GM21723 (cell line): Measurements from ENCODE around the gene SUGCT.
"Not testable (repeated sequence)": the region's sequence is repeated elsewhere in the genome, so short reads cannot be mapped to it uniquely, and the experiment has no call there.

Experiments
- ATAC-seq: cut with Tn5 transposase; IDR thresholded peaks from one replicate; pipeline ENCODE4 v1.9.1; 2021; ENCODE audit warnings: mild to moderate bottlenecking, moderate library complexity; ENCODE audit not compliant: unreplicated experiment

SUGCT gene

DNA sequence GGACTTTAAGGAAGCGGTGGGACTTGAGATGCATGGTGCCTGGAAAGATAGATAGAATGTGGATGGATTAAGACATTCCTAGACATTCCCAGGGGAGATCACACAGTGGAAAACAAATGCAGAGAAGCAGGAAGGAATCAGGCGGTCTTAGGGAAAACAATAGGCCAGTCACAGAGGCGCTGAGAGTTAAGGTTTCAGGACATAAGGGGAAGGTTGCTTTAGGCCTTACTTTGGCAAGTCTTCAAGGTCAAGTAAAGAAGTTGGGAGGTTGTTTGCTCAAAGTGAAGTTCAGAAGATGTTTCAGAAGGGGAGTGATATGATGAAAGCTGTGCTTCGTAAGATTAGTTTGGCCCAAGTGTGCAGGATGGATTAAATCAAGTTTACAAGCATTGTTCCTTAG, 109.4 kb downstream of the SUGCT start:
- ATAC-seq: no peak

DNA sequence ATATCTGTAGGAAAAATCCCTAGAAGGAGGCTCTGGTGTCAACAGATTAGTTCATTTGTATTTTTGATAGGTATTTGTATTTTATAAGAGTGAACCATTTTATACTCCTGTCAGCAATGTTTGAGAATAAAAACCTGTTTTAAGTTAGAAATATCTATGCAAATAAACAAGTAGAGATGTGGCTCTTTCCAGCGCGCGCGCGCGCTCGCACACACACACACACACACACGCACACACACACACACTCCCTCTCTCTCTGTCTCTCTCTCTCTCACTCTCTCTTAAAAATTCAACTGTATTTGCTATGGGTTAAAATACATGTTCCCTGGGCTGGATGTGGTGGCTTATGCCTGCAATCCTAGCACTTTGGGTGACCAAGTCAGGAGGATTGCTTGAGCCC, 113.9 kb downstream of the SUGCT start:
- ATAC-seq: no peak

DNA sequence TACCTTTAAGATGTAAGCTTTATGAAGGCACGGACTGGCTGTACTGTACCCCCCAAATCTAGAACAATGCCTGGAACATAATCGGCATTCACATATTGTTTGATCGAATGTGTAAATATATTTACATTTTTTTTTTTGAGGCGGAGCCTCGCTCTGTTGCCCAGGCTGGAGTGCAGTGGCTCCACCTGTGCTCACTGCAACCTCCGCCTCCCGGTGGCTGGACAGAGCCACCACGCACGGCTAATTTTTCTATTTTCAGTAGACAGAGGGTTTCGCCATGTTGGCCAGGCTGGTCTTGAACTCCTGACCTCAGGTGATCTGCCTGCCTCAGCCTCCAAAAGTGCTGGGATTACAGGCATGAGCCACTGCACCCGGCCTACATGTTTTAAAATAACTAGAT, 118.6 kb downstream of the SUGCT start:
- not testable (repeated sequence) for ATAC-seq

DNA sequence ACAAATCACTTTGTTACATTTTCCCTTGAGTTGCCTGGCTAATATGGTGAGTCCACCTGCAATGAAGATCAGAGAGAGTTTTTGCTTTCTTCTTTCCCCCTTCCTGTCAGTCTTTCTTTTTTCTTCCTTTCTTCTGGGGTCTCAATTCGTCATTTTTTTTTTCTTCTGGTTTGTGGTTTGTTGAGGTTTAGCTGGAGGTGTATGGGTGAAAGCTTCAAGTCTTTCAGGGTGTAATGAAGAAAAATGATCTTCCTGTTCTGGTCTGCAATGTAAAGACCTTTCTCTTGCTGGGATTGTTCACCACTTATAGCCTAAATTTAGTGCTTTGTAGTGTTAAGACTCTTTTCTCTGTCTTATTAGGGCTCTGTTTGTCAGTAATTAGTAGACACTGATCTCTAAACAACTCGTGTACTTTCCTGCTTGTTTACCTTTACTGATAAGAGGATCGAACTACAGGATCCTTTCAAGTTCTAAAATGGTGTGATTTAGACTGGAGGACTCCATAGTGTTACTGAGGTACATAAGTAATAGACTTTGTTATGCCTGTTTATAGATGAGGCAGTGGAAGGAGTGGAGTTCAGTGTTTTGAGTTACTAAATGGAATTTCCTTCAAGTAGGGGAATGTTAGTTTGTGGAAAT, 129.1 kb downstream of the SUGCT start:
- ATAC-seq: no peak

DNA sequence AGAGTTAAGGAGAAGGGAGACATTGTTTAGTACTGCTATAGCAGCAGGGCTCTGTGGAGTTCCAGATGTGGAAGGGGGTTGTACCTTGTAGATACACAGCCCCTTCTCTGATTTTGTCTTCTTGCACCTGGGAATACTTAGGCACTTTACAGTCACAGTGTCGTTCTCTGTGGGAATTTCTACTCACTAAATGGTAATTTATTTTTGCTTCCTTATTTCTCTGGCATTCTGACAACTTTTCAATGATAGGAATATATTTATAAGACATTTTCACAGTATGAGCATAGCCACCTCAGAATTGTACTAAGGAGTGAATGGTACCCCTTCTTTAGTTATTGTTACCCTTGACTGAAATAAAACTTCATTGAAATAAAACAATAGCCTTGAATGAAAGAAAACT, 132.8 kb downstream of the SUGCT start:
- no peak for ATAC-seq

DNA sequence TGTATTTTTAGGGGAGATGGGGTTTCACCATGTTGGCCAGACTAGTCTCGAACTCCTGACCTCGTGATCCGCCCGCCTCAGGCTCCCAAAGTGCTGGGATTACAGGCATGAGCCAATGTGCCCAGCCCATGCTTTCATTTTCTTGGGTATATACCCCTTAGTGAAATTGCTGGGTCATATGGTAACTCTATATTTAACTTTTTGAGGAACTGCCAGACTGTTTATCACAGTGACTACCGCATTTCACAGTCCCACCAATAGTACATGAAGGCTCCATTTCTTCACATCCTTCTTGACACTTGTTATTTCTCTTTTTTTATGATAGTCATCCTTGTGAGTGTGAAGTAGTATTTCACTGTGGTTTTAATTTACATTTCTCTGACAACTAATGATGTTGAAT, 134.0 kb downstream of the SUGCT start:
- ATAC-seq: not testable (repeated sequence)

DNA sequence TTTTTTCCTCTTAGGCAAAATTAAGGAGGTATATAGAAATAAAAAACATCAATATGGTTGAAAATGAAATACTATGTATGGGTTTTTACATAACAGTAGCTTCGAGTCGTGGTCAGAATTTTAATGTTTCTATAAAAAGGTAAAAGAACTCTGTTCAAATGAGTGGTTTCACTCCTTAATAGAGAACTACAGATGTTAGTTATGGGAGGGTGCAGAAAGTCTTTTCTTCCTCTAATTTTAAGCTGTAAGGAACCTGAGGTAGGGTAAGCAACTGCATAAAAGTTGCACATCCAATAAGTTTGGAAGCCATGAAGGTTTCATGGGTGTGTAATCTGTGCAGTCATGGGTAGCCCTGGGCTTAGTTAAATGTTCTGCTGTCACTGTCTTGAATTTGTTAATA, 141.3 kb downstream of the SUGCT start:
- no peak for ATAC-seq

DNA sequence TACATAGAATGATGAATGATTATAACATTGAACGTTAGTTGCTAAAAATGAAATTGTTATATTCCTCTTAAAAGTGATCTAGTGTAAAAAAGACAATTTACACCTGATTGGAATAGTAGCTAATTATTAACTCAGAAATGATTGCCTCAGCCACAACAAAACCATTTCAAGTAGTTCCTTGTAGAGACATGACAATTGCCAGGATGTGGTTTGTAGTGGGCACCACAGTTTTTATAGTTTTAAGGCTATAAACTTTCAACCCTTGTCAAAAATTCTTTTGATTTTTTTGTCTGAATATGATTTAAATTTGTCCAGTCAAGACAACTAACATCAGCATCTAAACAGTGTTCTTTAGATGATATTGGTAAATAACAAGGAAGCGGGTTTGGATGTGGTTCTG, 145.2 kb downstream of the SUGCT start:
- no peak for ATAC-seq

DNA sequence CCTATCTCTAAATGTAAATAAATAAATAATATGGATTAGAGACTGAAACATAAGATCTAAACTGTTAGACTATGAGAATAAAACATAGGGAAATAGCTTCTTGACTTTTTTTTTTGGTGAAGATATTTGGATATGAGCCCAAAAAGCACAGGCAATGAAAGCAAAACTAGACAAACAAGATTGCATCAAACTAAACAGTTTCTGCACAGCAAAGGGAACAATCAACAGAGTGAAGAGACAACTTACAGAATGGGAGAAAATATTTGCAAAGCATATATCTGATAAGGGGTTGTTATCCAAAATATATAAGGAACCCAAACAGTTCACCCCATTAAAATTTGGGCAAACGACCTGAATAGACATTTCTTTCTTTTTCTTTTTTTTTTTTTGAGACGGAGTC, 148.1 kb downstream of the SUGCT start:
- no peak for ATAC-seq

DNA sequence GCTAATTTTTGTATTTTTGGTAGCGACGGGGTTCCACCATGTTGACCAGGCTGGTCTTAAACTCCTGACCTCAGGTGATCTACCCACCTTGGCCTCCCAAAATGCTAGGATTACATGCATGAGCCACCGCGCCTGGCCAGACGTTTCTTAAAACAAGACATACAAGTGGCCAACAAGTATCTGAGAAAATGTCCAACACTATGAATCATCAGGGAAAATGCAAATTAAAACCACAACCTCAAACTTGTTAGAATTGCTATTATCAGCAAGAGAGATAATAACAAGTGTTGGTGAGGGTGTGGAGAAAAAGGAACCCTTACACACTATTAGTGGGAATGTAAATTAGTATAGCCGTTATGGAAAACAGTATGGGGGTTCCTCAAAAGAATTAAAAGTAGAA, 148.6 kb downstream of the SUGCT start:
- no peak for ATAC-seq

DNA sequence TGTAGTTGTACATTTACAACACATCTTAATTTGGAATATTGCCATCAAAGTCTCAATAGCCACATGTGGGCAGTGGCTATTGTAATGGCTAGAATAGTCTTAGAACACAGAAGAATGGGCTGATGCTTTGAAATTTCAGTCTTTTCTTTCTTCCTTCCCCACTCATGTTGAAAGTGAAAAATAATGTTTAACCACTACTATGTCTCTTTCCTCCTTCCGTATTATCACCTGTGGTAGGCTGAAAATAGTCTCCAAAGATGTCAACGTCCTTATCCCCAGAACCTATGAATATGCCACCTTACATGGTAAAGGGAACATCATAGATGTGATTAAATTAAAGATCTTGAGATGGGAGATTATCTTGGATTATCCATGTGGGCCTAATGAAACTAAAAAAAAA, 154.0 kb downstream of the SUGCT start:
- no peak for ATAC-seq

DNA sequence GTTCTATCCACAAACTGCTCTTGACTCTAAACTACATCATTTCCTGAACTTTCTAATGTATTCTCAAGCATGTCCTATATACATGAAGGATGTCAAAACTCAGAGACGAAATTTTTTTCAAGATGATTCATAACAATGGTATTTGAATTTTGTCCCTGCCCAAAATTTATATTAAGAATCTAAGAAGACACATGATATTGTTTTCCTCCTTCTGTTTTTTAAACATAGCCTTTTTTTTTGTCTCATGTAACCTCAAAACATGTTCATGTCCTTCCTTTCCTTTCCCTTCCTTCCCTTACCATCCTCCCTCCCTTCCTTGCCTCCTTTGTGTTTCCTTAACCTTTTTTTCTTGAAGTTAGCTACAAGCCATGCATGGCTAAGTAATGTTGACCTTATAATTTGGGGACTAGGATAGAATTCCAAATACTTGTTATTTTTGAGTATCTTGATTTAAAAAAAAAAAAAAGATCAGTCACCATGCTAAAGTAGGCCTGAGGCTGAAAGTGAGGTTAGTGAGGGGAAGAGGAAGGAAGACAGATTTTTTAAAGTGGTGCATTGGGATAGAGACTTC, 163.0 kb downstream of the SUGCT start:
- ATAC-seq: no peak

DNA sequence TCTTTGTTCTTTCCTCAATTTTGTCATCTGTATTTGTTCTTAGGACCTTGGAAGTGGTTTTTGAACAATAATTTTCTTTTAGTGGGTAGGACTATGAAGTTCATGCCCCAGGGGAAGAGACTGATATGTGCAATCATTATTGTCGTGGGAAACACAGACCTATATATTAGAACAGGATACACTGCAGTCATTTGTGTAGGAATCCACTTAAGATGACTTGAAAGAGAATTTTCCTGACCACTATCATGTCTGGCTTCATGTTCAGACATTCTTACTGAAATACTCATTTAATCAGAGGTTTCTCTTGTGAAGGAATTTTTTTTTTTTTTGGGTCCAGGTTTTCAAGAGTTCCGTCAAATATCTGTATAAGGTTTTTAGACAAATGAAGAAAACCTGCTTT, 163.6 kb downstream of the SUGCT start:
- no peak for ATAC-seq

DNA sequence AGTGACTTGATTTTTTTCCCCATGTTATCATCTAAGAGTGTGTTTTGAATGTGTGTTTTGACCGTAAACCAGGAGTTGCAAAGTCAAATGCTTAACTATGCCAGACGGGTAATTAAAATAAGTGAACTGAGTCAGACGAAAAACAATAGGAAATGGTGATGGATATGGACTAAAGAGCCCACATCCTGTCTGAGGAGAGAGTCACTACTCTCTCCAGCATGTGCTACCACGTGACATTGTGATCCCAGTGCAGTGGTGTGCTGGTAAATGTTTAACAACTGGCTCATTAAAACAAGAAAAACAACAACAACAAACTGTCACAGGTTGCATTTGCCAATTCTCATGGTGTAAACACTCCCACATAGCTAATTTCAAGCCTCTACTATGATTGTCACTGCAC, 164.3 kb downstream of the SUGCT start:
- no peak for ATAC-seq

DNA sequence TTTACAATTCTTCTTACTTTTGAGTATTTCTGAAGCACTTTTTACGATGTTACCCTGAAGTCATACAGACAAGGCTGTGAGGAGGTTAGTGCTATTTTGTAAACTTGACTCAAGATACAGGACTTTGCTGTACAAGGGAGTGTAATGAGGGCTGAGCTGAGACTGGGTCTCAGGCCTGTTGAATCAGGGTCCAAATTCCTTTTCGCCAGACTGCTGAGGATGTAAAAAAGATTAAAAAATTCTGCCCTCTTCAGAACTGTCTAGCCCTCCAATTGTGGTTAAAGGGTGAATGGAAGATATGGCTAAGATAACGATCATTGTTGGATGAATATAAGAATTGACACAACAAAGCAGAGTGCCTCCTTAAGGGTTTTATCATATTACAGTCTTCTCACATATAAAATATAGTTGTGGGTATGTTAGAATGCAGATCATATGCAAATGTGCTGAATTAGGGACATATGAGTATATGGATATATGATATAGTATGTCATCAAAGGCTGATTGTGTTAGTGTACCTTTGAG, 165.4 kb downstream of the SUGCT start:
- no peak for ATAC-seq

DNA sequence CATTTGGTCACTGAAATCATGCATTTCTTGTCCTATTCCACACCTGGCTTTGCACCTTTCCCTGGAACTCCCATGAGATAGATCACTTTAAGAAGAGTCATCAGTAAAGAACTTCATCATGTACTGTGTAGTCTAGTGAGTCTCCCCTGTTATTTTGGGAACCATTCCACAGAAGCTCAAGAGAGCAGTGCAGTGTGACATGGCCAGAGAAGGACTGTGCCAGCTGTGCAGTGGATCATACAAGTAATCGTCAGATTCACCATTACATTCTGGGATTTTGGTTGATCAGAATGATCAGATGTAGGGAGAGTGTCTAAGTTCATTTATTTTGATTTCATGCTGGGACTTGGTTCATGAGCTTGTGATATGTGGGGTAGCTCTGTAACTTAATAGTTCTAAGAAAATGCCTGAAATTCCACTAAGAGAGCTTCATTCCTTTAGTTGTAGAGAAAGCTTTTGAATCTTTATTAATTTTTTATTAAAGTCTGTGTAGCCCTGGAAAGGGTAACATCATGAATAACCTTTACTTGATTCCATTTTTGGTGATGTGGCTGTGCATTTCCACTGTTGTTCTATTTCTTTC, 166.8 kb downstream of the SUGCT start:
- ATAC-seq: no peak

DNA sequence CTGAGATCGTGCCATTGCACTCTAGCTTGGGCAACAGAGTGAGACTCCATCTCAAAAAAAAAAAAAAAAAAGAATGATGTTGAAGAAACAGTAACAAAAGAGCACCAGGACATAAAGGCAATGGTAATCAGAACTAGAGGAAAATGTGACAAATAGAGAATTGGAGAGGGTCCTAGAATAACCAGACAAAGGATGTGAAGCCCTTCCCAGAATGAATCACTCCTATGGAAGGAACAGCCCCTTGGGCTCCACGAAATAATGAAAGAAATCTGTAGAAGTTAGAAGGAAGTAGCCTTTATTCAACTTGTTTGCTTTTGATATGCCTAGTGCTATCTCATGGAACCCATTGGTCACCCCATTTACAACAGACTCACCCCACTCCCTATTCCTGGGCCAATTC, 169.2 kb downstream of the SUGCT start:
- ATAC-seq: no peak

DNA sequence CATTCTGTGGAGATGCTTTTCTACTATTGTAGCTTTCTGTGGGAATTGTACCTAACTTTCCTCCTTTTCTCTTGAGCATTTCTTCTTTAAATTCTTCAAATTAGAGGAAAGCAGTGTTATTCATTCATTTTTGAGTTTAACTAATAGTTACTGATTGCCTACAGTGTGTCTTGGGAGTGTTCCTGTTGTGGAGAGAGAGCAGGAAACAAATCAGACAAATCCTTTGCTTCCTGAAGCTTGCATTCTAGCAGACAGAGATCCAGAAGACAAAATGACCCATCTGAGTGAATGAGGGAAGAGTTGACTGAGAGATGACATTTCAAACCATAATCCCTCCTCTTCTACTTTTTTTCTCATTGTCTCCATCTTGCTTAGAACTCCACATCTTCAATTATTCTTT, 170.4 kb downstream of the SUGCT start:
- no peak for ATAC-seq

DNA sequence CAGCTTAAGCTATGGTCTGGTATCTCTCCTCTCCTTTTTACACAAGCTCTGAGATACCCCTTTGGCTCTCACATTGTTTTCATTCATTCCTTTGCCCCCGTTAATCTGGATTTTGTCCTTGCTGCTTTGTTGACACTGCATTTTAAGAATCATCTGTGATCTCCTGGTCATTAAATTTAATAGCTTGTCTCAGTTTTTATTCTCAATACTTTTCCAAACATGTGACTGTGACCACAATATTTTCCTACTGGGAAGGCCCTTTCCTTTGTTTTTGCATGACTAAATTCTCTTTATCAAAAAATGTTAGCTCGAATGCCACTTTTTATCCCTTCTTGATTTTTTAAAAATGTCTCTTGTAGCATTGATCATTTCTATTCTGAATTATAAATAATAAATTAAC, 171.2 kb downstream of the SUGCT start:
- no peak for ATAC-seq

DNA sequence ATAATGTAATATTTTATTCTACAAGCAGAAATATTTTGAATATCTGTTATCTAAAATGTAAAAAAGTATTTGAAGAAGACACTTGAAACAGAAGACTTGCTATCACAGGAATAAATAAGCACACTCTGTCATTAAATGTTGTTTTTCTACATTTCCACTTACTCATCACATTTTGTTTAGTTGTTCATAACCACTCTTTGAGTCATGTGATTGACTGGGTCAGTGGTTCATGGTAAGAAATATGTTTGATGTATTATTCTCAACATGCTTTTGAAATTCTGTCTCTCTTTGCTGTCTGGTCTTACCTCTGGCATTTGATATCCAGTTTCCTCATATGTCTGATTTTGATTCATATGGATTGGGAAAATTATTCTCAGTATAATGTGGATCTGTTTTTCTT, 171.8 kb downstream of the SUGCT start:
- ATAC-seq: no peak

DNA sequence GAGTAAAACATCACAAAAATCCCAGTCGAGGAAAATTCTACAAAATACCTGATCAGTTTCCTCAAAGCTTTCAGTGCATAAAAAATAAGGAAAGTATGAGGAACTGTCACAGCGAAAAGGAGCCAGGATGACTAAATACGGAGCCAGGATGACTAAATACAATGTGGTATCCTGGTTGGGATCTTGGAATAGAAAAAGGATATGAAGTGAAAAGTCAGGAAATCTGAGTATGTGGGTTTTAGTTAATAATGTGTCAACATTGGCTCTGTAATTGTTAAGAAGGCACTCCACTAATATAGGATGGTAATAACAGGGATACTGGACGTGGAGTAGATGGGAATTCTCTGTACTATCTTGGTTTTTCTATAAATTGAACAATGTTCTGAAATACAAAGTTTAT, 175.5 kb downstream of the SUGCT start:
- no peak for ATAC-seq

DNA sequence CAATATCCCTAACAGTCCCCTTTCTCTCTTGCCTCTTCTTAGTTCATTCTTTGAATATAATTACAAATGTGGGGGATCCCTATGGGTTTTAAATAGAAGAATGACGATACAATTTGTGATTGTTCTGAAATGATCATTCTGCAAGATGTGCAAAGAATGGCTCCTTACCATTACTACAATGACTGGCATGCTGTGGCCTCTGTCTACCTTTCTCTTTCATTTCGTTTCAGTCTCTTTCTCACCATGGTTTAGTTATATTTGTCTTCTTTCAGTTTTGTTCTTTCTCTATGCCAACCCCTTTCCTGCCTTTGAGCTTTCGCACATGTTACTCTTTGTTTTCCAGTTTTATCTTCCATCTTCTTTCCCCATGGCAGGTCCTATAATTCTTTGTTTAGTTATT, 176.5 kb downstream of the SUGCT start:
- peak; percentile 100 for ATAC-seq

DNA sequence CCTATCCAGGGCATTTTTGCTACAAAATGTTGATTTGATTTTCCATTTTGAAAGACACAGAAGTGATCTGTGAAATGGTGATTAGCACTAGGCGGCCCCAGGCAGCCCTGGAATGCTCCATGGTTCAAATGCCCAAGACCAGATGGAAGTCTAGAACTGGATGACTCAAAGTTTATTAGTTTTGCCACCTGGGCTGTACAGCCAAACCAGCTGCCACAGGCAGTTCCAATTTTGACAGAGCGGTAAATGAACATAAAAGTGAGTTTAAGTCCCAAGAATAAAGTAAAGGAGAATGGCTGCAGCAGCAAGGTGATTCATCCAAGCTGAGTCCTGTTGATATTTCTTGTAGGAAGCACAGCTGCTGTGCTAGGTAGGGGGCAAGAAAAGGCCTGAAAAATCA, 180.5 kb downstream of the SUGCT start:
- ATAC-seq: no peak
